ENCODE data around the gene TPPP3.
A peak's percentile ranks its signal among the peaks of the same experiment; 100 is the strongest.

TPPP3 gene

GRCh38 chr16:67393111-67393787, at the start of gene TPPP3:
TPPP3 (minus strand) TSS chr16:67393498; CDS start chr16:67391111, 2,387 bp downstream.
- peak in 1 of 2 experiments; percentile 32 for DNase-seq (ENCODE audit: low read depth in 2 of 2)

- DNase-seq (ENCODE audit: low read depth in 2 of 2): no peak
Observed at GRCh38 chr16:67442581-67443255, 49.4 kb upstream of the TPPP3 start.

GRCh38 chr16:67441907-67442306, 48.6 kb upstream of the TPPP3 start:
- no peak for DNase-seq (ENCODE audit: low read depth in 2 of 2)

- DNase-seq (ENCODE audit: low read depth in 2 of 2): no peak
Observed at GRCh38 chr16:67441271-67441753, 48.0 kb upstream of the TPPP3 start.

GRCh38 chr16:67438824-67439393, 45.6 kb upstream of the TPPP3 start:
- DNase-seq (ENCODE audit: low read depth in 2 of 2): no peak

GRCh38 chr16:67438098-67438791, 44.9 kb upstream of the TPPP3 start:
- DNase-seq (ENCODE audit: low read depth in 2 of 2): no peak

- DNase-seq (ENCODE audit: low read depth in 2 of 2): no peak
Observed at GRCh38 chr16:67437513-67437912, 44.2 kb upstream of the TPPP3 start.

GRCh38 chr16:67436640-67437193, 43.4 kb upstream of the TPPP3 start:
- no peak for DNase-seq (ENCODE audit: low read depth in 2 of 2)

- no peak for DNase-seq (ENCODE audit: low read depth in 2 of 2)
Observed at GRCh38 chr16:67435758-67436164, 42.5 kb upstream of the TPPP3 start.

GRCh38 chr16:67433131-67433719, 39.9 kb upstream of the TPPP3 start:
- no peak for DNase-seq (ENCODE audit: low read depth in 2 of 2)

- DNase-seq (ENCODE audit: low read depth in 2 of 2): no peak
Observed at GRCh38 chr16:67432506-67432890, 39.2 kb upstream of the TPPP3 start.

- DNase-seq (ENCODE audit: low read depth in 2 of 2): no peak
Observed at GRCh38 chr16:67431775-67432505, 38.6 kb upstream of the TPPP3 start.

GRCh38 chr16:67430977-67431774, 37.9 kb upstream of the TPPP3 start, which contains the start of gene HSD11B2:
HSD11B2 (plus strand) TSS chr16:67431121; CDS start chr16:67431249, 128 bp downstream.
- DNase-seq (ENCODE audit: low read depth in 2 of 2): peak in 1 of 2 experiments; percentile 17

GRCh38 chr16:67430504-67430976, 37.2 kb upstream of the TPPP3 start:
- DNase-seq (ENCODE audit: low read depth in 2 of 2): peak in 1 of 2 experiments; percentile 20

- DNase-seq (ENCODE audit: low read depth in 2 of 2): no peak
Observed at GRCh38 chr16:67429799-67430503, 36.7 kb upstream of the TPPP3 start.

- no peak for DNase-seq (ENCODE audit: low read depth in 2 of 2)
Observed at GRCh38 chr16:67429053-67429798, 35.9 kb upstream of the TPPP3 start.

- peak in 1 of 2 experiments; percentile 46 for DNase-seq (ENCODE audit: low read depth in 2 of 2)
Observed at GRCh38 chr16:67428146-67428731, 34.9 kb upstream of the TPPP3 start.

GRCh38 chr16:67426950-67427349, 33.7 kb upstream of the TPPP3 start:
- DNase-seq (ENCODE audit: low read depth in 2 of 2): no peak

Data from stimulated activated CD4-positive, alpha-beta T cell treated with anti-CD3 and anti-CD28 coated beads, Interleukin-12 subunit alpha, Interleukin-12 subunit beta, amount 100 ng/mL, for 24 hours (primary cell).